Kidney glomerular epithelial cell (primary cell): ENCODE data around the gene SLC25A38.

Source experiments
- DNase-seq: peaks from one replicate; lab custom pipeline; 2025; lab: John Stamatoyannopoulos, UW

The SLC25A38 gene

GRCh38 chr3:39433642-39434041, 50.5 kb downstream of the SLC25A38 start:
- DNase-seq = peak; percentile 54

- no peak for DNase-seq
These were observed 51.4 kb downstream of the SLC25A38 start for GRCh38 chr3:39434574-39434973.

GRCh38 chr3:39435006-39435748, 52.0 kb downstream of the SLC25A38 start:
- DNase-seq = no peak

- DNase-seq = no peak
These were observed 55.7 kb downstream of the SLC25A38 start for GRCh38 chr3:39438880-39439279.

GRCh38 chr3:39440316-39440715, 57.1 kb downstream of the SLC25A38 start:
- no peak for DNase-seq

GRCh38 chr3:39443530-39443929, 60.4 kb downstream of the SLC25A38 start:
- no peak for DNase-seq

GRCh38 chr3:39445927-39446326, 62.8 kb downstream of the SLC25A38 start:
- no peak for DNase-seq

GRCh38 chr3:39446444-39446843, 63.3 kb downstream of the SLC25A38 start:
- DNase-seq = no peak
